Measurements from ENCODE around the gene FBXO31. TPM values are rescaled to one million over a fixed set of nuclear protein-coding genes. Genes with fewer than 3 reads are reported as not detected.
A peak's percentile ranks its signal among the peaks of the same experiment; 100 is the strongest.

FBXO31 gene
- total and polyA plus RNA-seq, 12 donors = 19.2 to 106 (median 65.9) TPM

DNA sequence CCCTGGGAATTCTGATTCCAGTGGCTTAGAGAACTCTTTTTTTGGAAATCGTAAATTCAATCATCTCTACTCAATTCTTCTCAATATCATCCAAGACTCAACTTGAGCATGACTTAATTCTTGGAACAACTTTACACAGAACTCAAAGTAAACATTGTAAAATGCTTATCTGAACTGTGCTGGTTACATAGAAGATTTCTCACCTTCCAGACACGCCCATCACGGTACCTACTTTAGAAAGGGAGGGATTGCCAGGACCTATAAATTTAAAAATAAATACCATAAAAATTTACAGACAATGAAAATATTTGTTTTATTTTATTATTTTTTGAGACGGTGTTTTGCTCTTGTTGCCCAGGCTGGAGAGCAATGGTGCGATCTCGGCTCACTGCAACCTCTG lies 35.1 kb upstream of the FBXO31 start:
- no peak overlapping the region for H3K27ac ChIP-seq
- intact Hi-C loops (cut with DNase I) = loop anchor here (5.0 to 10.0 kb wide), 2 partner anchors 76 to 154 kb away; partner anchors contain the start of gene ZCCHC14 (in 1 of the 2)
- no peak for DNase-seq
- no peaks in the 10 kb centered on the region for H3K27me3 ChIP-seq
- H3K36me3 ChIP-seq (replicated peaks in 1 of 2) = peaks cover 0 to 99% of the 10 kb centered on the region in 2 donors
- no peaks in the 10 kb centered on the region for H3K9me3 ChIP-seq (replicated peaks in 1 of 3)
- no peaks in the 10 kb centered on the region for H3K4me1 ChIP-seq (replicated peaks in 1 of 2)
- TF ChIP-seq POLR2A (IDR thresholded peaks at IDR 0.05) = no peak
- no peak for TF ChIP-seq CTCF (IDR thresholded peaks at IDR 0.05)
- 76 to 83% (median 79%) methylated on average over 6 of the region's 6 CpGs for WGBS, 4 donors
- H3K4me3 ChIP-seq = no peak overlapping the region

DNA sequence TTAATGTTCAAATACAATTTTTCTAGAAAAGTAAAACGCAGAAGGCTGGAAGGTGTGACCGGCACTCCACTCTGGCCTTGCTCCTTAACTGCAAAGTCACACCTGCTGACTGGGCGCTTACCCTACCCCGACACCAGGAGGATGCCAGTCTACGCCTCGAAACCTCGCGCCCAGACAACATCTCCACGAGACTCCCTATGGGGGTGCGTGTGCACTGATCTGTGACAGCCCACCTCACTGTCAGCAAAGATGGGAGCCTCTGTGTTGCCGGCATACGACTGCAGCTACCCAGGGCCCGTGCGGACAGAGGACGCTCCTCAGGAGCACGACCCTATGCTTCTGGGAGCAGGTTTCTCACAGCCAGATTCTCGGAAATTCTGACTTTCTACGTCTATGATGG lies 34.6 kb upstream of the FBXO31 start:
- peak in 1 of 7 donors; percentile 14 for DNase-seq
- WGBS, 4 donors = 91 to 94% (median 92%) methylated on average over 18 of the region's 18 CpGs
- peaks cover 0 to 99% of the 10 kb centered on the region in 2 donors for H3K36me3 ChIP-seq (replicated peaks in 1 of 2)

DNA sequence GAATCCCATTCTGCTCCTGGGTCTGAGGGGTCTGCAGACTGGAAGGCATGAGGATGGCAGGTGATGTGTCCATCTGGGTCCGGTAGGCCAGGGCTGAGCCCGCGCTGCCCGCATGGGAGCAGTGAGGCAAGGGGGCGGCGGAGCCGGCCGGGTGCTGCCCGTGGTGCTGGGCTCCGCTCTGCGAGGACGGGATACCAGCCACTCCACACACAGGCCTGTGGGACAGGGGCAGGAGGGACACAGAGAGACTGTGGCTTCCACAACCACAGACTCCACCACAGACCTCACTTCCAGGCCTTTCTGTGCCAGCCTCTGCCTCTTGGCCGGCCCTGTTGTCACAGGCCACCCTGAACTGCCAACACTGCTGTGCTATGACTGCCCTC lies 33.9 kb upstream of the FBXO31 start:
- WGBS, 4 donors = 88 to 97% (median 94%) methylated on average over 5 to 13 of the region's 13 CpGs
- TF ChIP-seq POLR2A (IDR thresholded peaks at IDR 0.05) (no peak), CTCF (IDR thresholded peaks at IDR 0.05) (no peak)
- Histone ChIP-seq H3K27me3 (no peaks in the 10 kb centered on the region), H3K4me1 (replicated peaks in 1 of 2) (no peaks in the 10 kb centered on the region), H3K27ac (no peak overlapping the region), H3K9me3 (replicated peaks in 1 of 3) (no peaks in the 10 kb centered on the region), H3K36me3 (replicated peaks in 1 of 2) (peaks cover 0 to 100% of the 10 kb centered on the region in 2 donors), H3K4me3 (no peak overlapping the region)
- intact Hi-C loops (cut with DNase I) = loop anchor here (5.0 to 10.0 kb wide), 2 partner anchors 77 to 155 kb away; partner anchors contain the start of gene ZCCHC14 (in 1 of the 2)
- peak in 1 of 7 donors; percentile 12 for DNase-seq

More for the DNA sequence above, 34.6 kb upstream of the FBXO31 start:
- no peak overlapping the region for H3K27ac ChIP-seq
- H3K9me3 ChIP-seq (replicated peaks in 1 of 3) = no peaks in the 10 kb centered on the region
- no peaks in the 10 kb centered on the region for H3K27me3 ChIP-seq
- no peak overlapping the region for H3K4me3 ChIP-seq
- H3K4me1 ChIP-seq (replicated peaks in 1 of 2) = no peaks in the 10 kb centered on the region
- TF ChIP-seq CTCF (IDR thresholded peaks at IDR 0.05) (no peak), POLR2A (IDR thresholded peaks at IDR 0.05) (no peak)
- intact Hi-C loops (cut with DNase I) = loop anchor here (5.0 to 10.0 kb wide), 2 partner anchors 77 to 154 kb away; partner anchors contain the start of gene ZCCHC14 (in 1 of the 2)

DNA sequence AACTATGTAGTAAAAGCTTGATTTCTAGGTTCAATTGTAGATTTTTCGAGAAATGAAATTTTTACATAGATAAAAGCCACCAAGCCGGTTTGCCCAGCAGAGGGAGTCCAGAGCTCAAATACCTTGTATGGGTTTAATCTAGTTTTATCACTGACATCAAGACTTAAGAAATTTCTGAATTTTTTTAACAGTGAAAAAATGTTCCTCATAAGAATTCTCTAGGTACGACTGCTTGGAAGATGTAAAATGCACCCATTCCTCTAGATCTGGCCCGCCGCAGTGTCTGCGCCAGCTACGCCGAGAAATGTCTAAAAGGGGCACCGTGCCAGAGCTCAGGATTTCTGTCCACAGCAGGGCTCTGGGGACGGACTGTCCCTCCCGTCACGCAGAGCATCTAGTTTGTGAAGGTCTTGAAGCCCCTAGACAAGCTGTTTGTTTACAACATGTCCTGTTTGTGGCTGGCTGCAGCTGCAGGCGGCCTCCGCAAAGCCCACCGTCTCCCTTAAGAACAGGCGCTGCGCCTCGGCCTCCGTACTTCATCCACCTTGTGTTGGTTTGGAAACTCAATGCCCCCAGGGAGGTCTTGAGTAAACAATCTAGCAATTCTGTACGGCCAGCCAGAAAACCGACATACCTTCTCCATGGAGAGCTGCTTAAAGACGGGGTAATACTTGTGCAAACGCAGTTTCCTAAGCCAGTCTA lies 33.4 kb upstream of the FBXO31 start:
- no peak overlapping the region for H3K4me3 ChIP-seq
- WGBS, 4 donors = 79 to 84% (median 82%) methylated on average over 23 of the region's 23 CpGs
- peak in 6 of 7 donors; percentile 42 to 79 (median 62) for DNase-seq
- H3K4me1 ChIP-seq (replicated peaks in 1 of 2) = no peaks in the 10 kb centered on the region
- no peaks in the 10 kb centered on the region for H3K9me3 ChIP-seq (replicated peaks in 1 of 3)
- H3K27ac ChIP-seq = no peak overlapping the region
- intact Hi-C loops (cut with DNase I) = loop anchor here (5.0 to 10.0 kb wide), 2 partner anchors 78 to 155 kb away; partner anchors contain the start of gene ZCCHC14 (in 1 of the 2)
- TF ChIP-seq POLR2A (IDR thresholded peaks at IDR 0.05) (no peak), CTCF (IDR thresholded peaks at IDR 0.05) (peak; percentile 48 to 74 (median 62))
- H3K36me3 ChIP-seq (replicated peaks in 1 of 2) = peaks cover 0 to 100% of the 10 kb centered on the region in 2 donors
- H3K27me3 ChIP-seq = no peaks in the 10 kb centered on the region

Data from adrenal gland (tissue), 12 donors.